OCI-LY3 (cell line): ENCODE measurements around the gene CPT1A.

Experiments used
- H2AFZ ChIP-seq: fragments of 200-600, 300-600 bp; shearing (Covaris generic); 2 replicates; pipeline ENCODE4 v1.6.0; 2014; ENCODE audit warnings: antibody characterized with exemption, low read depth, low read length
- H3K27ac ChIP-seq: fragments of 200-600, 300-600 bp; sonication (generic); 2 replicates; pipeline ENCODE4 v1.5.1; 2014; ENCODE audit warnings: mild to moderate bottlenecking, low read length, moderate library complexity, mixed read lengths
- H3K27me3 ChIP-seq: fragments of 200-600, 300-600 bp; sonication (generic); 2 replicates; pipeline ENCODE4 v1.6.1; 2014; ENCODE audit warnings: low read depth, low read length, mixed read lengths
- H3K36me3 ChIP-seq: fragments of 200-600, 300-600 bp; sonication (generic); replicated peaks from 2 replicates; pipeline ENCODE3; 2014; ENCODE audit warnings: low read depth, low read length, mixed read lengths
- H3K4me1 ChIP-seq: fragments of 300-600, 200-600 bp; sonication (generic); 2 replicates; pipeline ENCODE4 v1.6.1; 2014; ENCODE audit warnings: low read length, mixed read lengths
- H3K4me2 ChIP-seq: fragments of 200-600, 300-600 bp; sonication (generic); 2 replicates; pipeline ENCODE4 v1.6.1; 2014; ENCODE audit warnings: low read length, mixed read lengths
- H3K4me3 ChIP-seq: fragments of 300-600, 200-600 bp; sonication (generic); 2 replicates; pipeline ENCODE4 v1.5.1; 2014; ENCODE audit warnings: antibody characterized with exemption, mild to moderate bottlenecking, low read length, moderate library complexity
- H3K79me2 ChIP-seq: fragments of 300-600, 200-600 bp; shearing (Covaris generic); 2 replicates; pipeline ENCODE4 v1.6.1; 2014; ENCODE audit warnings: mild to moderate bottlenecking, low read length, mixed read lengths
- H3K9ac ChIP-seq: fragments of 300-600, 200-600 bp; shearing (Covaris generic); 2 replicates; pipeline ENCODE4 v1.6.0; 2014; ENCODE audit warnings: mild to moderate bottlenecking, low read length, moderate library complexity
- H3K9me3 ChIP-seq: fragments of 200-600, 300-600 bp; shearing (Covaris generic); 2 replicates; pipeline ENCODE4 v1.6.1; 2014; ENCODE audit warnings: low read length, mixed read lengths; ENCODE audit not compliant: insufficient read depth
- H4K20me1 ChIP-seq: fragments of 200-600, 300-600 bp; sonication (generic); 2 replicates; pipeline ENCODE4 v1.6.1; 2016; ENCODE audit warnings: low read length, mixed read lengths; ENCODE audit not compliant: insufficient read depth
- CTCF ChIP-seq: fragments of 200-600, 300-600 bp; sonication (generic); IDR thresholded peaks from 2 replicates; pipeline ENCODE4 v1.5.1; 2014; ENCODE audit warnings: antibody characterized with exemption, low read length, low read depth
- EZH2phosphoT487 ChIP-seq: fragments of 200-600 bp; shearing (Covaris generic); IDR thresholded peaks from 2 replicates; pipeline ENCODE4 v1.6.1; 2018; ENCODE audit warnings: antibody characterized with exemption, mixed run types, low read depth

CPT1A gene

GRCh38 chr11:68724293-68724692 lies 117.4 kb downstream of the CPT1A start:
- Histone ChIP-seq H3K79me2 (no peaks in the 10 kb centered on the region), H3K4me2 (no peak overlapping the region), H3K27me3 (peaks cover 65% of the 10 kb centered on the region), H3K4me1 (no peaks in the 10 kb centered on the region), H3K36me3 (no peaks in the 10 kb centered on the region), H3K27ac (no peak overlapping the region), H3K9ac (no peak overlapping the region), H2AFZ (no peak overlapping the region), H3K9me3 (no peaks in the 10 kb centered on the region), H3K4me3 (no peak overlapping the region), H4K20me1 (no peaks in the 10 kb centered on the region)
- no peak for TF ChIP-seq EZH2phosphoT487
- no peak for TF ChIP-seq CTCF

- Histone ChIP-seq H3K4me2 (no peak overlapping the region), H3K36me3 (no peaks in the 10 kb centered on the region), H3K79me2 (no peaks in the 10 kb centered on the region), H3K27me3 (peaks cover 62% of the 10 kb centered on the region), H3K27ac (no peak overlapping the region), H2AFZ (no peak overlapping the region), H3K9me3 (no peaks in the 10 kb centered on the region), H3K9ac (no peak overlapping the region), H3K4me1 (no peaks in the 10 kb centered on the region), H3K4me3 (no peak overlapping the region), H4K20me1 (no peaks in the 10 kb centered on the region)
- no peak for TF ChIP-seq EZH2phosphoT487
- no peak for TF ChIP-seq CTCF
These were observed 119.6 kb downstream of the CPT1A start for GRCh38 chr11:68722143-68722542.

GRCh38 chr11:68721075-68721474 lies 120.6 kb downstream of the CPT1A start:
- no peak overlapping the region for H2AFZ ChIP-seq
- H3K36me3 ChIP-seq, result no peaks in the 10 kb centered on the region
- TF ChIP-seq CTCF (no peak), EZH2phosphoT487 (no peak)
- no peak overlapping the region for H3K4me3 ChIP-seq
- no peaks in the 10 kb centered on the region for H3K79me2 ChIP-seq
- no peaks in the 10 kb centered on the region for H3K9me3 ChIP-seq
- H3K27me3 ChIP-seq, result peaks cover 60% of the 10 kb centered on the region
- H4K20me1 ChIP-seq, result no peaks in the 10 kb centered on the region
- H3K9ac ChIP-seq, result no peak overlapping the region
- no peaks in the 10 kb centered on the region for H3K4me1 ChIP-seq
- no peak overlapping the region for H3K27ac ChIP-seq
- H3K4me2 ChIP-seq, result no peak overlapping the region

- H3K9ac ChIP-seq, result no peak overlapping the region
- no peak overlapping the region for H2AFZ ChIP-seq
- H3K4me2 ChIP-seq, result no peak overlapping the region
- H3K79me2 ChIP-seq, result no peaks in the 10 kb centered on the region
- peaks cover 33% of the 10 kb centered on the region for H3K27me3 ChIP-seq
- TF ChIP-seq EZH2phosphoT487 (no peak), CTCF (no peak)
- no peak overlapping the region for H3K4me3 ChIP-seq
- no peaks in the 10 kb centered on the region for H3K9me3 ChIP-seq
- H3K36me3 ChIP-seq, result no peaks in the 10 kb centered on the region
- H3K4me1 ChIP-seq, result no peaks in the 10 kb centered on the region
- no peak overlapping the region for H3K27ac ChIP-seq
- no peaks in the 10 kb centered on the region for H4K20me1 ChIP-seq
These were observed 126.1 kb downstream of the CPT1A start for GRCh38 chr11:68715456-68716122.
